GM12878 (cell line): ENCODE data around the gene PDXP. TPM values are rescaled to one million over a fixed set of nuclear protein-coding genes. Genes with fewer than 3 reads are reported as not detected.
A peak's percentile ranks its signal among the peaks of the same experiment; 100 is the strongest.

Source experiments
- ATAC-seq: fragments of 200-7000 bp; cut with Tn5 transposase; 3 replicates; pipeline ENCODE4 v1.9.1; 2020; ENCODE audit warnings: mild to moderate bottlenecking, moderate library complexity
- BruUV-seq: library from RNA; stranded (reverse); fragments of 400-500 nt; replicated peaks from 2 replicates; lab custom pipeline; 2021; lab: Mats Ljungman, UMichigan
- CTCF ChIA-PET: fragments of 300-600 bp; sonication (Branson Sonifier 250); formaldehyde crosslinking; extraction: SDS; loops from one replicate; lab custom pipeline; 2021; ENCODE audit warnings: inconsistent platforms; lab: Yijun Ruan, JAX
- POLR2A ChIA-PET: fragments of 350-600 bp; formaldehyde crosslinking; extraction: SDS; loops from one replicate; lab custom pipeline; 2021; ENCODE audit warnings: inconsistent platforms; lab: Charles Lee
- RAD21 ChIA-PET: fragments of 300-600 bp; sonication (Branson Sonifier 250); formaldehyde crosslinking; loops from one replicate; lab custom pipeline; 2023; ENCODE audit warnings: antibody characterized with exemption; ENCODE audit not compliant: unreplicated experiment; lab: Charles Lee
- SMC1A ChIA-PET: fragments of 300-600 bp; sonication (Branson Sonifier 250); formaldehyde crosslinking; loops from one replicate; lab custom pipeline; 2023; ENCODE audit not compliant: unreplicated experiment, uncharacterized antibody; lab: Charles Lee
- DNase-seq: peaks from one replicate; pipeline ENCODE4 v3.0.0-alpha.2; 2011; ENCODE audit warnings: low read depth, low spot score
- FAIRE-seq: peaks from 3 replicates; lab custom pipeline; 2011; peaks lifted over from hg19 to GRCh38; lab: Jason Lieb, UNC
- H2AFZ ChIP-seq: 2 replicates; pipeline ENCODE4 v1.6.0; 2011; ENCODE audit warnings: low read depth, low read length, control low read depth; ENCODE audit not compliant: control insufficient read depth
- H3K27ac ChIP-seq: 2 replicates; pipeline ENCODE4 v1.5.1; 2011; ENCODE audit warnings: control low read depth; ENCODE audit not compliant: control insufficient read depth, insufficient read depth
- H3K27me3 ChIP-seq, 2 experiments: replicated peaks in 1 of 2; 2 replicates each; pipeline versions ENCODE4 v1.6.0 to v1.6.1; 2011; ENCODE audit warnings: low read length in 1 of 2; ENCODE audit not compliant: control insufficient read depth in 2 of 2, insufficient read depth in 2 of 2
- H3K36me3 ChIP-seq, 2 experiments: 2 replicates each; pipeline ENCODE4 v1.5.1; 2011; ENCODE audit warnings: low read length in 1 of 2; ENCODE audit not compliant: control insufficient read depth in 2 of 2, insufficient read depth in 2 of 2
- H3K4me1 ChIP-seq: 2 replicates; pipeline ENCODE4 v1.6.1; 2011; ENCODE audit warnings: mild to moderate bottlenecking, low read length, moderate library complexity, mixed read lengths; ENCODE audit not compliant: control insufficient read depth, insufficient read depth
- H3K4me2 ChIP-seq: 2 replicates; pipeline ENCODE4 v1.6.0; 2011; ENCODE audit warnings: control low read depth; ENCODE audit not compliant: control insufficient read depth, insufficient read depth
- H3K4me3 ChIP-seq: fragments of 200-600 bp; sonication (generic); 2 replicates; pipeline ENCODE4 v1.5.1; 2016
- H3K79me2 ChIP-seq: 2 replicates; pipeline ENCODE4 v1.6.0; 2011; ENCODE audit warnings: low read length; ENCODE audit not compliant: control insufficient read depth, insufficient read depth
- H3K9ac ChIP-seq: 2 replicates; pipeline ENCODE4 v1.8.0; 2011; ENCODE audit warnings: low read length, control low read depth, mixed read lengths; ENCODE audit not compliant: control insufficient read depth, insufficient read depth
- H3K9me3 ChIP-seq: replicated peaks from 3 replicates; pipeline ENCODE4 v1.5.1; 2011; ENCODE audit warnings: mild to moderate bottlenecking, low read length; ENCODE audit not compliant: control insufficient read depth, insufficient read depth
- H4K20me1 ChIP-seq: 2 replicates; pipeline ENCODE4 v1.6.0; 2011; ENCODE audit not compliant: control insufficient read depth, insufficient read depth
- ATF3 ChIP-seq: IDR thresholded peaks from 2 replicates; pipeline ENCODE4 v1.6.1; 2011; ENCODE audit warnings: low read depth, mild to moderate bottlenecking, low read length, moderate library complexity, borderline replicate concordance; ENCODE audit errors: extremely low read depth
- BMI1 ChIP-seq: fragments of 450-650 bp; IDR thresholded peaks from 2 replicates; pipeline ENCODE4 v1.6.1; 2016; ENCODE audit warnings: mild to moderate bottlenecking, moderate library complexity, borderline replicate concordance
- CBX5 ChIP-seq: sonication (generic); IDR thresholded peaks from 2 replicates; pipeline ENCODE4 v1.6.1; 2016; ENCODE audit warnings: low read depth, moderate library complexity, mild to moderate bottlenecking, inconsistent platforms
- EGR1 ChIP-seq, 2 experiments: IDR thresholded peaks; 1 replicate in 1 of 2; 2 replicates in 1 of 2; pipeline ENCODE4 v1.6.1; 2011 to 2012; ENCODE audit warnings: low read depth in 2 of 2, low read length in 2 of 2, borderline replicate concordance in 1 of 2, mild to moderate bottlenecking in 1 of 2, moderate library complexity in 1 of 2
- GATAD2B ChIP-seq: fragments of 450-650 bp; conservative IDR thresholded peaks from 2 replicates; pipeline ENCODE4 v1.6.1; 2017; ENCODE audit warnings: low read depth, mild to moderate bottlenecking, moderate library complexity
- HCFC1 ChIP-seq: fragments of 150-350 bp; IDR thresholded peaks from 2 replicates; pipeline ENCODE4 v1.6.1; 2014; ENCODE audit warnings: low read length
- MTA3 ChIP-seq: IDR thresholded peaks from 2 replicates; pipeline ENCODE4 v1.6.1; 2012; ENCODE audit warnings: low read length, inconsistent platforms, borderline replicate concordance
- RAD51 ChIP-seq: fragments of 450-650 bp; IDR thresholded peaks from 2 replicates; pipeline ENCODE4 v1.6.1; 2016; ENCODE audit warnings: moderate library complexity, mild to moderate bottlenecking, inconsistent platforms
- RELA ChIP-seq: fragments of 450-650 bp; IDR thresholded peaks from 2 replicates; pipeline ENCODE4 v1.8.0; 2014; ENCODE audit warnings: borderline replicate concordance; ENCODE audit not compliant: partially characterized antibody
- SPI1 ChIP-seq: IDR thresholded peaks from 2 replicates; pipeline ENCODE4 v1.6.1; 2011; ENCODE audit warnings: low read depth, mild to moderate bottlenecking, low read length, moderate library complexity, borderline replicate concordance; ENCODE audit not compliant: insufficient read depth
- YBX1 ChIP-seq: fragments of 450-650 bp; IDR thresholded peaks from 2 replicates; pipeline ENCODE4 v1.6.1; 2016; ENCODE audit warnings: antibody characterized with exemption
- YY1 ChIP-seq: IDR thresholded peaks from 2 replicates; pipeline ENCODE4 v1.6.1; 2011; ENCODE audit warnings: low read depth, mild to moderate bottlenecking, low read length
- WGBS: methylation state at CpG from one replicate; pipeline ENCODE4 v1.1.6; 2016; ENCODE audit warnings: low lambda C conversion rate; ENCODE audit not compliant: insufficient replicate concordance, insufficient coverage; ENCODE audit errors: missing lambda C conversion rate; 5-methylcytosine and 5-hydroxymethylcytosine counted together
- in situ Hi-C: fragments of 300-500 bp; cut with MboI; formaldehyde crosslinking; loops from 9 replicates; pipeline ENCODE4 v1.14.3; 2018; ENCODE audit warnings: mixed read lengths
- intact Hi-C: fragments of 100-400 bp; cut with micrococcal nuclease; formaldehyde crosslinking; loops from one replicate; pipeline ENCODE4 v1.14.2; 2022; ENCODE audit not compliant: unreplicated experiment
- polyA plus RNA-seq, 11 experiments: library from polyadenylated mRNA; depleted of rRNA in 4 of 11; unstranded in 6 of 11; stranded (reverse) in 5 of 11; fragments of >200 nt; fragmentation: Nextera tagmentation in 4 of 11; fragmentation: Illumina TruSeq in 1 of 11; extraction: Ambion mirVana in 4 of 11; extraction: Trizol in 1 of 11; gene quantifications; 1 replicate in 1 of 11; 2 replicates in 10 of 11; pipeline versions ENCODE4 v1.2.1 to v1.2.3, GENCODE V29; 2011 to 2016; ENCODE audit warnings: inconsistent platforms in 2 of 11, missing spikeins in 2 of 11, low read depth in 1 of 11
- total RNA-seq, 4 experiments: library from RNA; depleted of rRNA in 3 of 4; stranded (reverse); fragments of >200 nt in 3 of 4; fragmentation: Illumina TruSeq in 1 of 4; extraction: Trizol in 1 of 4; gene quantifications; 2 replicates each; pipeline versions ENCODE4 v1.2.1 to v1.2.3, GENCODE V29; 2013 to 2021
- TF ChIP-seq, protein P1 (sequence below): fragments of 450-650 bp; IDR thresholded peaks from 2 replicates; pipeline ENCODE4 v1.6.1; 2017; ENCODE audit warnings: low read depth, mild to moderate bottlenecking, moderate library complexity
- TF ChIP-seq, protein P2 (sequence below): fragments of 450-650 bp; IDR thresholded peaks from 2 replicates; pipeline ENCODE4 v1.6.1; 2017; ENCODE audit warnings: borderline replicate concordance

PDXP gene
- total and polyA plus RNA-seq, 10 of the 15 experiments (the other 5 are each of a cell fraction or from before 2014, with no cell fraction given), result 4.4 to 56.7 (median 34.6) TPM

GRCh38 chr22:37640591-37641560, 17.6 kb upstream of the PDXP start:
- intact Hi-C loops, result no loop called here
- no peak for ATAC-seq
- H3K27ac ChIP-seq, result peak overlapping the region; percentile 86
- TF ChIP-seq HCFC1 (no peak), CBX5 (no peak), YY1 (no peak), MTA3 (no peak), RAD51 (no peak), BMI1 (no peak), RELA (no peak), GATAD2B (peak; percentile 10; the same call in 1 of the 2 replicates), EGR1 (IDR thresholded peaks at IDR 0.05; ENCODE audit: borderline replicate concordance in 1 of 2, low read depth in 2 of 2, low read length in 2 of 2) (no peak), YBX1 (no peak), ATF3 (no peak), SPI1 (peak; percentile 7; the same call in 1 of the 2 replicates)
- TF ChIP-seq, protein P1, sequence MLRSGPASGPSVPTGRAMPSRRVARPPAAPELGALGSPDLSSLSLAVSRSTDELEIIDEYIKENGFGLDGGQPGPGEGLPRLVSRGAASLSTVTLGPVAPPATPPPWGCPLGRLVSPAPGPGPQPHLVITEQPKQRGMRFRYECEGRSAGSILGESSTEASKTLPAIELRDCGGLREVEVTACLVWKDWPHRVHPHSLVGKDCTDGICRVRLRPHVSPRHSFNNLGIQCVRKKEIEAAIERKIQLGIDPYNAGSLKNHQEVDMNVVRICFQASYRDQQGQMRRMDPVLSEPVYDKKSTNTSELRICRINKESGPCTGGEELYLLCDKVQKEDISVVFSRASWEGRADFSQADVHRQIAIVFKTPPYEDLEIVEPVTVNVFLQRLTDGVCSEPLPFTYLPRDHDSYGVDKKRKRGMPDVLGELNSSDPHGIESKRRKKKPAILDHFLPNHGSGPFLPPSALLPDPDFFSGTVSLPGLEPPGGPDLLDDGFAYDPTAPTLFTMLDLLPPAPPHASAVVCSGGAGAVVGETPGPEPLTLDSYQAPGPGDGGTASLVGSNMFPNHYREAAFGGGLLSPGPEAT, result 0 out of 2 replicates have a peak, but pooled peaks have one; percentile 24
- TF ChIP-seq, protein P2, sequence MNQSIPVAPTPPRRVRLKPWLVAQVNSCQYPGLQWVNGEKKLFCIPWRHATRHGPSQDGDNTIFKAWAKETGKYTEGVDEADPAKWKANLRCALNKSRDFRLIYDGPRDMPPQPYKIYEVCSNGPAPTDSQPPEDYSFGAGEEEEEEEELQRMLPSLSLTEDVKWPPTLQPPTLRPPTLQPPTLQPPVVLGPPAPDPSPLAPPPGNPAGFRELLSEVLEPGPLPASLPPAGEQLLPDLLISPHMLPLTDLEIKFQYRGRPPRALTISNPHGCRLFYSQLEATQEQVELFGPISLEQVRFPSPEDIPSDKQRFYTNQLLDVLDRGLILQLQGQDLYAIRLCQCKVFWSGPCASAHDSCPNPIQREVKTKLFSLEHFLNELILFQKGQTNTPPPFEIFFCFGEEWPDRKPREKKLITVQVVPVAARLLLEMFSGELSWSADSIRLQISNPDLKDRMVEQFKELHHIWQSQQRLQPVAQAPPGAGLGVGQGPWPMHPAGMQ, result no peak
- TF ChIP-seq, all 136 proteins: peak for 3
- peaks cover 27% of the 10 kb centered on the region for H3K79me2 ChIP-seq
- CTCF ChIA-PET, result interaction anchor here (1.7 to 15.9 kb wide), 7 partner anchors 7 to 49 kb away, joined by 3 to 396 read pairs (median 125); partner anchors contain the start of genes GGA1, LGALS1, NOL12 and PDXP
- no TSS peak for BruUV-seq
- POLR2A ChIA-PET, result interaction anchor here (0.6 to 6.0 kb wide), 9 partner anchors 11 to 45 kb away, joined by 3 to 96 read pairs (median 7); partner anchors contain the start of genes GGA1, NOL12 and PDXP
- in situ Hi-C loops, result no loop called here
- peak overlapping the region; percentile 87 for H3K9ac ChIP-seq
- FAIRE-seq, result no peak
- H2AFZ ChIP-seq, result no peak overlapping the region
- DNase-seq, result no peak
- no peaks in the 10 kb centered on the region for H3K27me3 ChIP-seq
- peaks cover 9 to 18% of the 10 kb centered on the region in 2 experiments; a peak in 3 of 4 replicates for H3K36me3 ChIP-seq
- SMC1A ChIA-PET, result interaction anchor here (0.9 to 8.6 kb wide), 10 partner anchors 8 to 50 kb away, joined by 3 to 108 read pairs (median 6); partner anchors contain the start of genes GGA1, LGALS1 and PDXP
- RAD21 ChIA-PET, result interaction anchor here (0.6 to 10.1 kb wide), 10 partner anchors 7 to 354 kb away, joined by 3 to 173 read pairs (median 34); partner anchors contain the start of genes GGA1, LGALS1 and PDXP
- peaks cover 53% of the 10 kb centered on the region for H3K4me1 ChIP-seq
- 61% methylated on average over 20 of the region's 24 CpGs for WGBS
- peak overlapping the region; percentile 96 for H3K4me3 ChIP-seq
- H3K9me3 ChIP-seq, result no peaks in the 10 kb centered on the region
- peak overlapping the region; percentile 79 for H3K4me2 ChIP-seq
- no peaks in the 10 kb centered on the region for H4K20me1 ChIP-seq
